BE2C (cell line): ENCODE measurements around the gene DUSP22.

ENCODE experiments used
- DNase-seq: peaks from one replicate; pipeline ENCODE4 v3.0.0-alpha.2; 2020
- H3K27me3 ChIP-seq: fragments of 250-450 bp; sonication (Bioruptor Pico); 2 replicates; pipeline ENCODE4 v1.5.1; 2020; ENCODE audit warnings: mild to moderate bottlenecking
- H3K36me3 ChIP-seq: fragments of 250-450 bp; sonication (Bioruptor Pico); 2 replicates; pipeline ENCODE4 v1.5.1; 2020; ENCODE audit warnings: mild to moderate bottlenecking
- H3K4me1 ChIP-seq: fragments of 250-450 bp; sonication (Bioruptor Pico); 2 replicates; pipeline ENCODE4 v1.5.1; 2020
- H3K4me3 ChIP-seq: 2 replicates; pipeline ENCODE4 v1.5.1; 2011; ENCODE audit warnings: low read depth, low read length
- H3K9me3 ChIP-seq: fragments of 250-450 bp; sonication (Bioruptor Pico); 2 replicates; pipeline ENCODE4 v1.5.1; 2020
- CTCF ChIP-seq: IDR thresholded peaks from 2 replicates; pipeline ENCODE4 v1.5.1; 2012; ENCODE audit warnings: mild to moderate bottlenecking, low read depth, low read length

Gene DUSP22

GRCh38 chr6:392441-393390 is 100.4 kb downstream of the DUSP22 start:
- TF ChIP-seq CTCF: no peak
- Histone ChIP-seq H3K4me3 (no peak overlapping the region), H3K27me3 (peaks cover 90% of the 10 kb centered on the region), H3K9me3 (no peaks in the 10 kb centered on the region), H3K36me3 (no peaks in the 10 kb centered on the region), H3K4me1 (no peaks in the 10 kb centered on the region)
- DNase-seq: no peak

- Histone ChIP-seq H3K4me3 (no peak overlapping the region), H3K27me3 (peaks cover 88% of the 10 kb centered on the region), H3K4me1 (no peaks in the 10 kb centered on the region), H3K9me3 (no peaks in the 10 kb centered on the region), H3K36me3 (no peaks in the 10 kb centered on the region)
- no peak for TF ChIP-seq CTCF
- no peak for DNase-seq
Measured at GRCh38 chr6:393391-394221, 101.3 kb downstream of the DUSP22 start.

- DNase-seq: no peak
- H3K27me3 ChIP-seq: peaks cover 78% of the 10 kb centered on the region
- H3K36me3 ChIP-seq: no peaks in the 10 kb centered on the region
- no peaks in the 10 kb centered on the region for H3K4me1 ChIP-seq
- no peaks in the 10 kb centered on the region for H3K9me3 ChIP-seq
- no peak overlapping the region for H3K4me3 ChIP-seq
- TF ChIP-seq CTCF: no peak
Measured at GRCh38 chr6:394641-395289, 102.5 kb downstream of the DUSP22 start.

GRCh38 chr6:395432-396125 is 103.3 kb downstream of the DUSP22 start:
- Histone ChIP-seq H3K27me3 (peaks cover 77% of the 10 kb centered on the region), H3K36me3 (no peaks in the 10 kb centered on the region), H3K9me3 (no peaks in the 10 kb centered on the region), H3K4me1 (no peaks in the 10 kb centered on the region), H3K4me3 (no peak overlapping the region)
- TF ChIP-seq CTCF: no peak
- DNase-seq: no peak

- Histone ChIP-seq H3K27me3 (peaks cover 77% of the 10 kb centered on the region), H3K36me3 (no peaks in the 10 kb centered on the region), H3K4me3 (no peak overlapping the region), H3K9me3 (no peaks in the 10 kb centered on the region), H3K4me1 (no peaks in the 10 kb centered on the region)
- no peak for DNase-seq
- TF ChIP-seq CTCF: no peak
Measured at GRCh38 chr6:396126-396520, 103.8 kb downstream of the DUSP22 start.
